Ovary (tissue), 9 donors: ENCODE data around the gene IL1RAPL1. TPM values are rescaled to one million over a fixed set of nuclear protein-coding genes. Genes with fewer than 3 reads are reported as not detected.

Experiments used
- DNase-seq, 5 donors: peaks; one replicate each; pipeline ENCODE4 v3.0.0-alpha.2; 2019 to 2020
- H3K27ac ChIP-seq, 2 donors: fragments of 200-600 bp; one replicate each; pipeline versions ENCODE4 v1.5.1 to v1.8.0; 2019 to 2022
- H3K27me3 ChIP-seq: fragments of 200-600 bp; one replicate; pipeline ENCODE4 v1.8.0; 2022
- H3K36me3 ChIP-seq: fragments of 200-600 bp; sonication (generic); one replicate; pipeline ENCODE4 v1.5.1; 2019
- H3K4me1 ChIP-seq: one replicate; pipeline ENCODE4 v1.8.1; 2013; ENCODE audit warnings: mild to moderate bottlenecking, moderate library complexity; ENCODE audit not compliant: insufficient read depth
- H3K4me3 ChIP-seq: fragments of 200-600 bp; sonication (generic); one replicate; pipeline ENCODE4 v1.5.1; 2017
- H3K9me3 ChIP-seq, 2 donors: fragments of 200-600 bp in 1 of 2; sonication (generic) in 1 of 2; one replicate each; pipeline versions ENCODE4 v1.5.1 to v1.8.1; 2013 to 2019; ENCODE audit warnings: mild to moderate bottlenecking in 1 of 2, moderate library complexity in 1 of 2
- EP300 ChIP-seq: sonication (generic); formaldehyde crosslinking; IDR thresholded peaks from one replicate; pipeline ENCODE4 v1.6.1; 2017; ENCODE audit warnings: antibody characterized with exemption
- POLR2A ChIP-seq: fragments of 450-650 bp; IDR thresholded peaks from one replicate; pipeline ENCODE4 v1.6.1; 2017; ENCODE audit warnings: antibody characterized with exemption, mild to moderate bottlenecking, moderate library complexity
- WGBS, 3 donors: extraction: QIAGEN DNeasy Blood & Tissue Kit in 1 of 3; methylation state at CpG; one replicate each; pipeline versions ENCODE4 v1.1.5 to v1.1.7; 2013 to 2017; 5-methylcytosine and 5-hydroxymethylcytosine counted together
- intact Hi-C, 4 donors: fragments of 100-400 bp; cut with DNase I; formaldehyde crosslinking; loops; one replicate each; pipeline versions ENCODE4 v1.11.0 to v1.15.1; 2022 to 2023
- polyA plus RNA-seq, 2 donors: library from polyadenylated mRNA; stranded (reverse); fragments of 200-250 nt in 1 of 2; fragments of 350-450 nt in 1 of 2; fragmentation: Illumina TruSeq in 1 of 2; extraction: RNeasy Lipid Tissue Mini Kit (QIAGEN cat#74804) in 1 of 2; gene quantifications; one replicate each; pipeline ENCODE4 v1.2.3, GENCODE V29; 2013 to 2014
- total RNA-seq, 7 donors: library from RNA; depleted of rRNA in 2 of 7; stranded (reverse); fragments of >200 nt in 2 of 7; fragmentation: NEBNext Ultra II Directional in 3 of 7; extraction: Animal tissue kit (Norgen Biotek cat#: 25700) in 3 of 7; gene quantifications; one replicate each; pipeline versions ENCODE4 v1.1.0 to v1.2.4, GENCODE V29; 2016 to 2023
- TF ChIP-seq, protein P1 (sequence below), 3 donors: fragments of 450-650 bp in 2 of 3; fragments of 200-600 bp in 1 of 3; IDR thresholded peaks; one replicate each; pipeline versions ENCODE4 v1.5.1 to v1.8.0; 2016 to 2022; ENCODE audit warnings: antibody characterized with exemption in 3 of 3, mild to moderate bottlenecking in 1 of 3
- donor health status: DM: no; HTN: no; CAD: no; lungs with moderate emphysema.
- donor health status: DM: no; HTN: no; CAD: no.
- donor health status: Bipolar disorder and iron deficiency.
- donor health status: DM: yes; HTN: yes; CAD: no.
- donor health status: DM: no; HTN: no; CAD: no.
- donor health status: DM: yes; HTN: yes; CAD: no.

IL1RAPL1 gene
- total and polyA plus RNA-seq, 9 donors: 0.23 to 1.3 (median 0.61) TPM

DNA sequence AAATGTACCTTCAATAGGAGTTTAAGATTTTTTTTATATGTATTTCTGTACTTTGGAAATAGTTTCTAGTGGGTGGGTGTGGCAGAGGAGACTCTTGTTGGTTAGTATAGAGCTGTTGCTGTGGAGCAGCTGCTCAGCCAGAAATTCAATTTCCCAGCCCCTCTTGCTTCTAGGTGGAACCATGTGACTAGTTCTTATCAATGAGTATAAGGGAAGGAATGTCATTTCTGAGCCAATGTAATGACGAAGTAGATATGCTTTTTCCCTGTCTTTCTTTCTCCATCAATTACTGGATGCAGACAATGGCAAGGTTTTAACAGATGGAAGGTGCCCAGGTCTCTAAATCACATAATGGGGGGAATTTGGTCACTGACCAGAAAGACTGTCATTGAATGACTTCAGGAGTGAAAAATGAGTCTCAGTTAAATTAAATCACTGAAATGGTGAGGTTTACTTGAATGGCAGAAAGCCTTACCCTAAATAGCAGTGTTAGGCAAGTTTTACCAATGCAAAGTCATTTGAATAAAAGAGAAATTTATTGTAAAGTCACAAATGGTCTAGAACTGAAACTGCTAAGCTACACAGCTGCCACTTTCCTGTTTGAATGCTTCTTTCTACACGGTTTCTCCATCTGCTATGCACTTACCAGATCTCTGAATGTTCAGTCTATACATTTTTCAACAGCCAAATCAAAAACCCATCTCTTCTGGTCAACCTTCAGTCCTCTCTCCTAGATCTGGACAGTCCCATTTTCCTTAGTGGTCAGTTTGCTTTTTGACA lies 832.7 kb downstream of the IL1RAPL1 start:
- no peak overlapping the region for H3K27ac ChIP-seq
- H3K36me3 ChIP-seq: no peaks in the 10 kb centered on the region
- DNase-seq: no peak
- H3K4me3 ChIP-seq: no peak overlapping the region
- no peaks in the 10 kb centered on the region for H3K9me3 ChIP-seq
- no peaks in the 10 kb centered on the region for H3K27me3 ChIP-seq
- no peak for TF ChIP-seq POLR2A
- no peak for TF ChIP-seq EP300
- TF ChIP-seq, protein P1, sequence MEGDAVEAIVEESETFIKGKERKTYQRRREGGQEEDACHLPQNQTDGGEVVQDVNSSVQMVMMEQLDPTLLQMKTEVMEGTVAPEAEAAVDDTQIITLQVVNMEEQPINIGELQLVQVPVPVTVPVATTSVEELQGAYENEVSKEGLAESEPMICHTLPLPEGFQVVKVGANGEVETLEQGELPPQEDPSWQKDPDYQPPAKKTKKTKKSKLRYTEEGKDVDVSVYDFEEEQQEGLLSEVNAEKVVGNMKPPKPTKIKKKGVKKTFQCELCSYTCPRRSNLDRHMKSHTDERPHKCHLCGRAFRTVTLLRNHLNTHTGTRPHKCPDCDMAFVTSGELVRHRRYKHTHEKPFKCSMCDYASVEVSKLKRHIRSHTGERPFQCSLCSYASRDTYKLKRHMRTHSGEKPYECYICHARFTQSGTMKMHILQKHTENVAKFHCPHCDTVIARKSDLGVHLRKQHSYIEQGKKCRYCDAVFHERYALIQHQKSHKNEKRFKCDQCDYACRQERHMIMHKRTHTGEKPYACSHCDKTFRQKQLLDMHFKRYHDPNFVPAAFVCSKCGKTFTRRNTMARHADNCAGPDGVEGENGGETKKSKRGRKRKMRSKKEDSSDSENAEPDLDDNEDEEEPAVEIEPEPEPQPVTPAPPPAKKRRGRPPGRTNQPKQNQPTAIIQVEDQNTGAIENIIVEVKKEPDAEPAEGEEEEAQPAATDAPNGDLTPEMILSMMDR (IDR thresholded peaks at IDR 0.05): no peak
- intact Hi-C loops: no loop called here
- no peaks in the 10 kb centered on the region for H3K4me1 ChIP-seq
- WGBS, 3 donors: 21 to 29% (median 23%) methylated on average over 2 of the region's 2 CpGs

GRCh38 chrX:29422034-29422433 lies 834.8 kb downstream of the IL1RAPL1 start:
- TF ChIP-seq, protein P1 (IDR thresholded peaks at IDR 0.05): no peak
- TF ChIP-seq POLR2A (no peak), EP300 (no peak)
- 53 to 76% (median 63%) methylated on average over 3 of the region's 3 CpGs for WGBS, 3 donors
- intact Hi-C loops: no loop called here

DNA sequence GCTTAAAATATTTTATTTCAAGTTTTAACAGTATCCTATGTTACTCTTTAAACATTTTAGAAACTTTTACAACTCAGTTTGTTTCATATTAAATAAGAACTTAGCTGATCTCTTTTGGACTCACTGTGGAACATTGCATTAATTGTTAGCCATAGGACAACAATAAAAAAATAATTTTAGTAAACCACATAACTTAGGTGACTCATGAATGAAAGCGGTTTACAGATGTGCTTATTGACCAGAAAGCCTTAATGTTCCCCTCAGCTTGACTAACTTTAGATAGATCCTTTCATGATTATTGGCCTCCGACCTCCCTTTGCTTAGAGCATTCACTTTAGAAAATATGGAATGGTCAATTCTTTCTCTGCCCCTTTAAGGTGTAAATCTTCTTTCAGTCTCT lies 844.6 kb downstream of the IL1RAPL1 start:
- Histone ChIP-seq H3K4me1 (no peaks in the 10 kb centered on the region), H3K27ac (no peak overlapping the region), H3K9me3 (no peaks in the 10 kb centered on the region), H3K4me3 (no peak overlapping the region), H3K36me3 (no peaks in the 10 kb centered on the region), H3K27me3 (no peaks in the 10 kb centered on the region)
- 58 to 64% (median 62%) methylated on average over 2 of the region's 2 CpGs for WGBS, 3 donors
- no peak for DNase-seq
- intact Hi-C loops: no loop called here
- TF ChIP-seq, protein P1 (IDR thresholded peaks at IDR 0.05): no peak
- TF ChIP-seq POLR2A (no peak), EP300 (no peak)

More at GRCh38 chrX:29422034-29422433, 834.8 kb downstream of the IL1RAPL1 start:
- no peaks in the 10 kb centered on the region for H3K36me3 ChIP-seq
- DNase-seq: no peak
- no peaks in the 10 kb centered on the region for H3K9me3 ChIP-seq
- no peaks in the 10 kb centered on the region for H3K27me3 ChIP-seq
- H3K4me3 ChIP-seq: no peak overlapping the region
- no peaks in the 10 kb centered on the region for H3K4me1 ChIP-seq
- H3K27ac ChIP-seq: no peak overlapping the region

DNA sequence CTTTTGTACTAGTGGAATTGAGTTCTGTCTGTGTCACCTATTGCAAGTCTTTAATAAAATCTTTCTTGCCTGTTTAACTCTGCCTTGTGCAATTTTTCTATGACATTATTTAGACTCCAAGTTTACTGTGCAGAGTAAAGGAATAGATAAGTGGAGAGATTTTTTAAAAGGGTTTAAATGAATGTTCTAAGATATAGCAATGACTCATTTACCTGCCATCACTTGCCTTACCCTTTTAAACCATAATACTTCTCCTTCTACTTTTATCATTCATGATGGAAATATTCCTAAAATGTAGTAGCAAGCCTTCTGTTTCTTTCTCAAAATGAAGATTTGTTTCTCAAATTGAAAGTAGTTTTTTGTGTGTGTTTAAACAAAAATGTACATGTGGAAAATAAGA lies 845.3 kb downstream of the IL1RAPL1 start:
- TF ChIP-seq EP300 (no peak), POLR2A (no peak)
- TF ChIP-seq, protein P1 (IDR thresholded peaks at IDR 0.05): no peak
- Histone ChIP-seq H3K4me3 (no peak overlapping the region), H3K9me3 (no peaks in the 10 kb centered on the region), H3K27ac (no peak overlapping the region), H3K4me1 (no peaks in the 10 kb centered on the region), H3K36me3 (no peaks in the 10 kb centered on the region), H3K27me3 (no peaks in the 10 kb centered on the region)
- DNase-seq: no peak
- intact Hi-C loops: no loop called here
